Ramos (cell line): ENCODE results near the gene CLECL1.

Experiments used
- in situ Hi-C: fragments of 300-500 bp; cut with MboI; formaldehyde crosslinking; loops from one replicate; pipeline ENCODE4 v1.14.3; 2022; ENCODE audit warnings: low sequenced_read_pairs; ENCODE audit not compliant: unreplicated experiment

Gene CLECL1

GRCh38 chr12:9732921-9733461 is at the start of gene CLECL1:
TSS of gene CLECL1 (minus strand) at chr12:9733097.
- in situ Hi-C loops, result loop anchor here (10.0 to 25.0 kb wide), 2 partner anchors 652 to 829 kb away; no protein-coding TSS in a partner anchor

- in situ Hi-C loops, result no loop called here
These were observed 48.5 kb upstream of the CLECL1 start for GRCh38 chr12:9781360-9781759.

- in situ Hi-C loops, result no loop called here
These were observed 46.3 kb upstream of the CLECL1 start for GRCh38 chr12:9779209-9779608.

- in situ Hi-C loops, result no loop called here
These were observed 43.9 kb upstream of the CLECL1 start for GRCh38 chr12:9776781-9777180.

GRCh38 chr12:9773216-9773877 is 40.5 kb upstream of the CLECL1 start:
- in situ Hi-C loops, result no loop called here

GRCh38 chr12:9763025-9763424 is 30.1 kb upstream of the CLECL1 start:
- in situ Hi-C loops, result no loop called here

- in situ Hi-C loops, result no loop called here
These were observed 29.5 kb upstream of the CLECL1 start for GRCh38 chr12:9762369-9762768.

- in situ Hi-C loops, result no loop called here
These were observed 28.5 kb upstream of the CLECL1 start for GRCh38 chr12:9761419-9761781.

- in situ Hi-C loops, result no loop called here
These were observed 28.0 kb upstream of the CLECL1 start, which contains the start of gene CD69 for GRCh38 chr12:9760699-9761418. TSS of gene CD69 (minus strand) at chr12:9760901. CDS start at chr12:9760820, 81 bp downstream.

GRCh38 chr12:9760120-9760519 is 27.2 kb upstream of the CLECL1 start:
- in situ Hi-C loops, result no loop called here

GRCh38 chr12:9759694-9760093 is 26.8 kb upstream of the CLECL1 start:
- in situ Hi-C loops, result no loop called here

GRCh38 chr12:9758119-9758518 is 25.2 kb upstream of the CLECL1 start:
- in situ Hi-C loops, result no loop called here

GRCh38 chr12:9757433-9758025 is 24.6 kb upstream of the CLECL1 start:
- in situ Hi-C loops, result no loop called here

- in situ Hi-C loops, result no loop called here
These were observed 23.8 kb upstream of the CLECL1 start for GRCh38 chr12:9756706-9757105.

GRCh38 chr12:9756170-9756569 is 23.3 kb upstream of the CLECL1 start:
- in situ Hi-C loops, result no loop called here

GRCh38 chr12:9755567-9755966 is 22.7 kb upstream of the CLECL1 start:
- in situ Hi-C loops, result no loop called here

GRCh38 chr12:9755035-9755434 is 22.1 kb upstream of the CLECL1 start:
- in situ Hi-C loops, result no loop called here

- in situ Hi-C loops, result no loop called here
These were observed 21.4 kb upstream of the CLECL1 start for GRCh38 chr12:9754099-9754927.

- in situ Hi-C loops, result no loop called here
These were observed 20.6 kb upstream of the CLECL1 start for GRCh38 chr12:9753498-9753897.

- in situ Hi-C loops, result no loop called here
These were observed 20.2 kb upstream of the CLECL1 start for GRCh38 chr12:9753073-9753472.
